Measurements from ENCODE around the gene ARID4B. TPM values are rescaled to one million over a fixed set of nuclear protein-coding genes. Genes with fewer than 3 reads are reported as not detected.
"Not testable (repeated sequence)": the region's sequence is repeated elsewhere in the genome, so short reads cannot be mapped to it uniquely, and the experiment has no call there.

Gene ARID4B
- polyA plus RNA-seq, 3 donors = 45.0 to 51.3 (median 45.1) TPM

DNA sequence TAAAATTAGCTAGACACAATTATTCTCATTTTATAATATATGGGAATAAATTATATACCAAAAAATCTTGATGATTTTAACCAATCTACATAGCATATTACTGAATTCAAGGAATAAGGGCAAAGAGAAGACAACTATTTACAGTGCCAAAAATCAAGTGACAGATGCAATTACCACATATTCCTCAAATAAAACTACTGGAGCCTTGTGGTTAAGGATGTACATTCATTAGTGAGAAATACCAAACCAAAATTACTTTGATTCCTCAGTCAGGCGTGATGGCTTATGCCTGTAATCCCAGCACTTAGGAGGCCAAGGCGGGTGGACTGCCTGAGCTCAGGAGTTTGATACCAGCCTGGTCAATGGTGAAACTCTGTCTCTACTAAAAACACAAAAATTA lies 98.1 kb downstream of the ARID4B start:
- DNase-seq = no peak

DNA sequence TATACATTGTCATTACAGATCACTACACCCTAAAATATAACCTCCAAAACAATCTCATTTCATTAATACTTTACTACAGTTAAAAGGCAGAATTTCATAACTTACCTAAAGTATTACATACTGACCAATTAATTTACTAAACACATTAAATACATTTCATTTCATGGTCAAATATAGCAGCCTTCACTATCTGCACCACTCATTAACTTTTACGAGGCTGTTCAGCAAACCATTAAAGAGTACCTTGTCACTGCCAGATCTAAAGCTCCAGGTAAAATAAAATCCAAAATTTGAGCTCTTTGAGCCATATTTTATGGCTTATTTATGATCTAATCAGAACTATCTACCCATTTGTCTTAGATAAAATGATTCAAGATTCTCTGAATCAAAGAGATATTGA lies 100.6 kb downstream of the ARID4B start:
- DNase-seq = no peak

DNA sequence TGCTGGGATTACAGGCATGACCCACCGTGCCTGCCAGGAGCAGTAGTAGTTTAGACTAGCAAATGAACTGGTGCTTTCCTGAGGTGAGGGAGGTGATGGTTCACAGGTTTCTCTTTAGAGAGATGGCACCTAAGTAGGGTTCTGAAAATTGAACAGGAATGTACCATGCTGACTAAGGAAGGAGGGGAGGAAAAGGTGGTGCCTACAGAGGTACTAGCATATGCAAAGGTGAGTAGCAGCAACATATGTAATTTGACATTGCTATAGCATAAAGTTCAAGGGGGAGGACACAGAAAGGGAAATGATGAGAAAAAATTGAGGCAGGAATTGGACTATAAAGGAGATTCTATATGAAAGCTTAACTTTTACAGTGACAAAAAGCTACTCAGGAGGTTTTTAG lies 101.0 kb downstream of the ARID4B start:
- no peak for DNase-seq

DNA sequence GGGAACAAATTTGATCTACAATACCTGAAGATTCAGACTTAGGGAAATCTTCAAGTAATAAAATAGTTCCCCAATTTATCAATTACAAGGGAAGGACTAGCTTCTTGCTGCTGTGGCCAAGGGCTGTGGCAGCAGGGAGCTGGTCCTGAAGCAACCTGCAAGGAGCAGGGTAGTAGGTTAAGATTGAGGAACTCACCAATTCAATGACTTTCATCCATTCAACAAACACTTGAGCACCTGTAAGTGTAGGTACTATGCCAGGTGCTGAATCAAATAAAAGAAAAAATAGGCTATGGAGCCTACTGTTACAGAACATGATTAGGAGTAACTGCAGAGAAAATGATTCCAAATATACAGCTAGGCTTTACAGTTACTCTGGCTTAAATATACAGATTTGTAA lies 102.7 kb downstream of the ARID4B start:
- DNase-seq = no peak

DNA sequence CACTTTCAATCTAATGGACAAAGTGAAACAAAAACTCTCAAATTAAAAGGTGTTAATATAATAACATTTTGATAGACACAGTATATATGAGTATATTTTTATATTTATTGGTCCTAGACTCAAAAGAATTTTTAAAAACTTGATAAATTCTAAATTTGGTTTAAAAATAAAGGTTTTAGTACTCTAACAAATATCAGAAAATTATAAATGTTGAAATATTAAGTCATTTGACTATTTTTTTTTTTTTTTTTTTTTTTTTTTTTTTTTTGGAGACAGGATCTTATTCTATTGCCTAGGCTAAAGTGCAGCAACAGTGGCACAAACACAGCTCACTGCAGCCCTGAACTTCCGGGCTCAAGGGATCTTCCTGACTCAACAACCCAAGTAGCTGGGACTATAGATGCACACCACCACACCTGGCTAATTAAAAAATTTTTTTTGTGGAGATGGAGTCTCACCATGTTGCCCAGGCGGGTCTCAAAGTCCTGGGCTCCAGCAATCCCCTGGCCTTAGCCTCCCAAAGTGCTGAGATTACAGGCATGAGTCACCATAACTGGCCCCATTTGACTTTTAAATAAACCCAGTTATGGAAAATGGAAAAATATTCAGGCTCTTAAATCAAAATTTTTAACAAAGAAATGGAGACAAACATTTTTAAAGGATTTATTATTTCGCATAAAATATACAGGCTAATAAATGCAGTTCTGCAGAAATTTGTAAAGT lies 106.2 kb downstream of the ARID4B start:
- no peak for DNase-seq

DNA sequence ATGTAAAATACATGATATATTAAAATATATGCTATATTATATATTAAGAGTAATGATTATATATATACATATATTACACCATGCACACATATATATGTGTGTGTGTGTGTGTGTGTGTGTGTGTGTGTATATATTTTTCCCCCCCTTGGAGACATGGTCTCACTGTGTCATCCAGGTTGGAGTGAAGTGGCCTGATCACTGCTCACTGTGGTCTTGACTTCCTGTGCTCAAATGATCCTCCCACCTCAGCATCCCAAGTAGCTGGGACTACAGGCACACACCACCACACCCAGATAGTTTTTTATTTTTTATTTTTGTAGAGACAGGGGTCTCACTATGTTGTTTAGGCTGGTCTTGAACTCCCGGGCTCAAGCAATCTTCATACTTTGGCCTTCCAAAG lies 112.5 kb downstream of the ARID4B start:
- DNase-seq = no peak

DNA sequence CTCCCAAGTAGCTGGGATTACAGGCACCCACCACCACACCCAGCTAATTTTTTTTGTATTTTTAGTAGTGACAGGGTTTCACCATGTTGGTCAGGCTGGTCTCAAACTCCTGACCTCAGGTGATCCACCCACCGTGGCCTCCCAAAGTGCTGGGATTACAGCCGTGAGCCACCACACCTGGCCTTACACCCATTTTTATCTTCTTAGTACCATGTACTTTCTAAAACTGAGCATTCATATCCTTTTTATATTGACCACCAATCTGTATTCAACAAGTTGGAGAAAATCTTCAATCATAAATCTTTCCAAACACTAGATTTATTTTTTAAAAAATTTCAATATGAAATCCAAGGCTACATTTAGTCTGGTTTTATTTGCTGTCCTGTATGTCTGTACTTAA lies 113.0 kb downstream of the ARID4B start:
- not testable (repeated sequence) for DNase-seq

DNA sequence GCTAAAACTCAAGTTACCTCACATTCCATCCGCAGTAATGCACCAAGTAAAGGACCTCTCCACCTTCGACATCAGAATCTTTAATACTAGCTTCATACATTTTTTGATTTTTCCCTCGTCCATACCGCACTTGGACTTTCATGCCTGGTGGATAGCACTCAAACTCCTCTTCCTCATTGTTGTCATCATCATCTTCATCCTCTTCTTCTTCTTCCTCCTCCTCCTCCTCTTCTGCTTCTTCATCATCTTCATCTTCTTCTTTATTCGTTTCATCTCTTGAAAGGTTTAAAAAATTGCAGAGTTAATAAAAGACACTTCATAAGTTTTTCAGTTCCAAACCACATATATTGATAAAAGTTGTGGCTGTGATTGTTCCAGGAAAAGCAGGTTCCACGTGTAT lies 114.2 kb downstream of the ARID4B start:
- no peak for DNase-seq

DNA sequence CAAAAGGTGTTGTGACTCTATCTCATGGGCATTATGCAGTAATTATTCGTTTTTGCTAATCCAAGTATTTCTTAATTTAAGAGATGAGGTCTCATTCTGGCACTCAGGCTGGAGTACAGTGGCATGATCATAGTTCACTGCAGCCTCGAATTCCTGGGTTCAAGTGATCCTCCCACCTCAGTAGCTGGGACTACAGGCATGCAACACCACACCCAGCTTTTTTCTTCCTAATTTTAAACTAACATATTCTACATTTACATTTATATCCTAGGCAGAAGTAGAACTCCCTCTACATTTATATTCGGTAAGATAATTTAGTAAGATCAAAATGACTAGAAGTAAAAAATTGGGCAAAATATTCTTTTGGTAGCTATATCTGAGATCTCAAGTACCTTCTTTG lies 116.5 kb downstream of the ARID4B start:
- DNase-seq = no peak

DNA sequence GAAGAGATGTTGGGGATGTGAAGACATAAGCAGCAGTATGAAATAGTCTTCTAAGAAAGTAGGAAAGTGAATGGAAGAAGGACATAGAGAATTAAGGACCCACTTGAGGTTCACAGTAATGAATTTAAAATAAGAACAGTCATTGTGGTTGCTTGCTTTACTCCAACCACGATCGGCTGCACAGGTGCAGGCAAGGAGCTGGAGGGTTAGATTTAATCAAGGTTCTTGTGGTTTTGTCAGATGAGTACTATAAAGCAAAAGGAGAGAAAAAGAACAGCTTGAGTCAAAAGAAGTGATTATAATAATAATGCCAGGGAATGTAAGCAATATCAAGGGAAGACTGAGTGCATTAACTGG lies 120.8 kb downstream of the ARID4B start:
- DNase-seq = no peak

DNA sequence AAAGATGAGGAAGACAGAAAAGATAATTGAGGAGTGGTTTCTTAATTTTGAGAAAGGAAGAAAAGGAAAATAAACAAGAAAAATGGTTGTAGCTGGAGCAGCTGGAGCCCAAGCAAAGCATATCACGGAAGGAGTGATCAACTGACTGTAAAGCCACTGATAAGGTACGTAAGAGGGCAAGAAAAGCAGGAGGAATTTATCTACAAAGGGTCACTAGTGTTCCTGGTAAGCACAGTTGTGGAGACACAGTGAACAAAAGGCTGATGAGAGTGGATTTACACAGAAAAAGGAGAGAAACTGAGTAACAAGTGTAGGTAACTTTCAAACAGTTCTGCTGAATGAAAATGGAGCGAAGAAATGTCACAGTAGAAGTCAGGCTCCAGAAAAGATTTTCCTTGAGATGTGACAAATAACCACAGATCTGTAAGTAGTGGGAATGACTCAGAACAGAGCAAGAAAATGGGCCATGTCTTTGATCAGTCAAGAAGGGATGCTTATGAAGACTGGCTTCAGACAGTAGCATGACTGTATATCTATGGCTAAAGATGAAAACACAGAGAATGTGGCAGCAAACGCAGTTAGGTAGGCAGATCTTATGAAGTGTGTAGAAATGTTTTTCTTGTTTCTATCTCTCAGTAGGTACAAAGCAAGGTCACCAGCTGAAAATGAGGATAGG lies 121.3 kb downstream of the ARID4B start:
- no peak for DNase-seq

DNA sequence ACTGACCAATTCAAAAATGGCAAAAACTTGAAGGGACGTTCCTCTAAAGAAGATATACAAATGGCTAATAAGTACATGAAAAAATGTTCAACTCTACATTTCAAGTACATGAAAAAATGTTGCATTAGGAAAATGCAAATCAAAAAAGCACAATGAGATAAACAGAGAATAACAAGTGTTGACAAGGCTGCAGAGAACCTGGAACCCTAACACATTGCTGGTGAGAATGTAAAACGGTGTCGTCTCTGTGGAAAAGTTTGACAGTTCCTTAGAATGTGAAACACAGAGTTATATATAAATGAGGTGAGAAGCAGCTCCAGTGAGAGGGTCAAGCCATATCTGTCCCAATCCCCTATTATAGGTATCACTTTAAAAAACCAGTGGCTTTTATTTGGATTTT lies 122.3 kb downstream of the ARID4B start:
- no peak for DNase-seq

DNA sequence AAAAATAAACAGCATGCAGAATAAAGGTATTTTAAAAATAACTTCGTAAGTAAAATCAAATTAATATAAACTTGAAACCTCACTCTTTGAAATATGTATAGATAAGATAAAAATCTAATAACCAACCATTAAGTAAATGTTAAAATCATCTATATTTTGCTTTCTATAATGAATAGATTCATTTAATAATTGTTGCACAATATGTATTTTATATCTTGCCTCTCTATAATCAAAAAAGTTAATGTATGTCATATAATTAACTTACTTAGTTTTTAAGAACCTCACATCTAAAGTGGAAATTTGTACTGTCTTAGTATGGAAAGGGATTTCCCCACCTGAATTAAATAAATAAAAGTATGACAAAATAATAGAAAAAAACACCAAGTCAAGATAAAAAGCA lies 124.6 kb downstream of the ARID4B start:
- DNase-seq = no peak

DNA sequence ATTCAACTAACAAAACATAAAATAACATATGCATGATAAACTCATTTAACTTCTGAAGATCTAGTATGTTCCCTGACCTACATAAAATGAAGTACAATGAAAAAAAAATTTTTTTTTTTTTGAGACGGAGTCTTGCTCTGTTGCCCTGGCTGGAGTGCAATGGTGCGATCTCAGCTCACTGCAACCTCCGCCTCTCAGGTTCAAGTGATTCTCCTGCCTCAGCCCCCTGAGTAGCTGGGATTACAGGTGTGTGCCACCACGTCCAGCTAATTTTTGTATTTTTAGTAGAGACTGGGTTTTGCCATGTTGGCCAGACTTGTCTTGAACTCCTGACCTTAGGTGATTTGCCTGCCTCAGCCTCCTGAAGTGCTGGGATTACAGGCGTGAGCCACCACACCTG lies 125.5 kb downstream of the ARID4B start:
- DNase-seq = not testable (repeated sequence)

DNA sequence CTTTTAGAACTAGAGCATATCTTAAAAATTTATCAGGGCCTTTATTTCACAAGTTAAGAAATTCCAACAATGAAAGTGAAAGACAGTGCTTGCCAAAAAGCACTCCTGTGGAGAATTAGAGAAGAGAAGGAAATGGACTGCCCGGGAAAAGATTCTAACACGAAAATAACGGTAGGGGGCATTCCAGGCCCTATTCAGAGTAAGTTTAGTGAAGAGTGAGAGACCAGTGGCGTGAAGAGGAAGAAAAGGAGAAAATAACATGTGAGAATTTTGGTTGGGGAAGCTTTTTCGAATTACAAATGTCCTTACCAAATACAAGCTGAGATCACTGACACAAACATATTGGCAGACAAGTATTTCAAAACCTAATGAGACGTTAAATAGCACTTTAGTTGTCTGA lies 128.5 kb downstream of the ARID4B start:
- DNase-seq = peak; percentile 10

DNA sequence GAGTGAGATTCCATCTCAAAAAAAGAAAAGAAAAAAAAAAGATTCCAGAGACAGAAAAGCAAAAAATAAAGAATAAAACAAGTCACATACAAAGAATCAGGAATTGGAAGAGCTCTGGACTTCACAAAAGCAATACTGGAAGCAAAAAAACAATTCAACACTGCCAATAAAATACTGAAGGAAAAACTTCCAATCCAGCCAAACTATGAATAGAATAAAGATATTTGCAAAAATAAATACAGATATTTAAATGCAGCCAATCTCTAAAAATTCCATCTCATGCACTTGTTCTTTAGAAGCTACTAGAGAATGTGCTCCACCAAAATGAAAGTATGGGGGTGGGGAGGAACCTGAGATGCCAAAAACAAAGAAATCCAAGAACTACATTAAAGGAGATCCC lies 137.5 kb downstream of the ARID4B start:
- no peak for DNase-seq

DNA sequence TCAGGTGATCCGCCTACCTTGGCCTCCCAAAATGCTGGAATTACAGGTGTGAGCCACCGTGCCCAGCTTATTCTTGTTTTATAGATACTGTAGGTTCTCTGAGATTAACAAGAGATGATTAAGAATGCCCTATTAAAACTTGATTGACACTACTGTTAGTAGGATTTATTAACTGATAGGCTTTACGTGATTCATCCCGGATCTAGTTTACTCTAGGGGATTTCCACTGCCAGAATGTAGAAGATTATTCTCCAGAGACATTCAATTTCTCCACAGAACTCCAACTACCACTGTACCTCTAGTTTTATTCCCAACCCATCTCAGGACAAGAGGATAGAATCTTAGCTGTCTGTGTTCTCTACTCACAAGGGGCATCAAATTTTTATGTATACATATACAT lies 140.7 kb downstream of the ARID4B start:
- no peak for DNase-seq

DNA sequence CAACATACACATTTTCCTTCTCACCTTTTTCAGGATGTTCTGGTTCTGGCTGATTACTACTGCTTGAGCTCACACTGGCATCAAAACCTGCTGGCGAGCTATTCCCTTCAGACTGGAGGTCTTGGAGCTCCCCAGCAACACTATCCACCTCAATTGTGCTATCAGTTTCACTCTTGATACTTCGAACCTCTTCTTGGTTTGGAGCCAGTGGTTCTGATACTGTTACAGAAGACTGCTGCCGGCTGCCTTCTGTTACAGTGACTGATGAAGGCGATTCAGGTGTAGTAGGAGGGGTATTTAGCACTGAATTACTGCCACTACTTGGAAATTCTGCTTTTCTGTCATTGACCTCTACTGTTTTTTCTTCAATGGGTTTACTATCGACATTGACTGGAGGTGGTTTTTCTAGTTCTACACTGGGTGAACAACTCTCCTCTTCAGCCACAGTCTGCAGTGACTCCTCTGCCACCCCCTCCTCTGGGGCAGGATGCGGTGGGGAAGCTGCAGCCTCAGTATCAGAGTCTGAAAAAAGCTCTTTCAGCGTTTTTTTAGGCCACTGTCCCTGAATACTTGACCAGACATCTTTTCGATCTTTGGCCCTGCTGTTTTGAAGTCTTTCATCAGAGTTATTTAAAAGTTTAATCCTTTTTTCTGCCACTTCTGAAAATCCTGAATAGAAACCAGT lies 146.3 kb downstream of the ARID4B start:
- DNase-seq = no peak

DNA sequence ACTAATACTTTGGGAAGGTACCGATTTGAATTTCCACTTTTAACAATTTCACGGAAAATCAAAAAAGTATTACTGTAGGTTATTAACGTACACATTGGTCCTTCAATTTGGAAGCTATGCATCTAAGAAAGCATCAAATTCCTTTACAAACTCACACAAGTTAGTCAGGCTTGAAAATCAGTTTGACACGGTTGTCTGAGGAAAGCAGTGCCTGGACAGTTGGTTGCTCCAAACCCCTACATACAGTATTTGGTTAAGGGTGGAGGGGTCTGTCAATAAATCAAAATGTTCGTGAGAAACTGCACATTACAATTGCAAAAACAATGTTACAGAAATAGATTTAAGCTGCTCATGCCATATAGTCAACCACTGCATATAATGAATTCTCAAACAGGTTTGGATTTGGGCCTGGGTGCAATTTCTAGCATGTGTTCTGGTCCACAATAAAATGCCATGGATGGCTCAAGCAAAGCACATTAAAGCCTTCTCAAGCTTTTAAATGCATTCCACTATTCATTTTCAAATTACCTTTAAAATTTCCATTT lies 147.0 kb downstream of the ARID4B start:
- no peak for DNase-seq

DNA sequence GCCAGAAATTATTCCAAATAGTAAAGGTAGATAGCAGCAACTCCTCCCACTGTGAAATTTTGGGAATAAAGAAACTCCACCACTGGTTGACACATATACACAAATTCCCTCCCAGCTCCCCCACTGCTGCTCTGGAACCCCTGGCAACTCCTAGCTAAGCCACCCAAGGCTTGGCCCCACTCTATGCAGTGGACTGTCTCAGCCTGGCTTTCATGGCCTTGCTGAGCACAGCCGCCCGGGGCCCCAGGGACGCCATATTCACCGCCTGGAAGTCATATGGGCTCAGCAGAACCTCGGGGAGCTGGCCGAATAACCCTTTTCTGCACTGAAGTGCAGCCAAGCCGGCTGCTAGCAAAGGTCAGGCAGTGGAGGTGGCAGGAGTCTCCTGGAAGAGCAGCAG lies 151.5 kb downstream of the ARID4B start:
- DNase-seq = no peak

DNA sequence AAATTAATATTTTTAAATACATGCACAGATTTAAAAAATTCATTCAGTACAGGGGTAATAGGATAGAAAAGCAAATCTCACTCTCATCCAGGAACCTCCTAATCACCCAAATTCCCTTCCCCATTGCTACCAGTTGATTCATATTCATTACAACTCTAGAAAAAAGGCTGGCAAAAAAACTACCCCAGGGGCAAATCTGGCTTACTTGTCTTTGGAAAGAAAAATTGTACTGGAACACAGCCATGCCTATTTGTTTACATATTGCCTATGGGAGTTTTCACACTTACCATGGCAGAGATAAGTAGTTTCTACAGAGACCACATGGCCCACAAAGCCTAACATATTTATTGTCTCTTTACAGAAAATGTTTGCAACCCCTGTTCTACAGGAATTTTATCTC lies 158.0 kb downstream of the ARID4B start:
- DNase-seq = no peak

DNA sequence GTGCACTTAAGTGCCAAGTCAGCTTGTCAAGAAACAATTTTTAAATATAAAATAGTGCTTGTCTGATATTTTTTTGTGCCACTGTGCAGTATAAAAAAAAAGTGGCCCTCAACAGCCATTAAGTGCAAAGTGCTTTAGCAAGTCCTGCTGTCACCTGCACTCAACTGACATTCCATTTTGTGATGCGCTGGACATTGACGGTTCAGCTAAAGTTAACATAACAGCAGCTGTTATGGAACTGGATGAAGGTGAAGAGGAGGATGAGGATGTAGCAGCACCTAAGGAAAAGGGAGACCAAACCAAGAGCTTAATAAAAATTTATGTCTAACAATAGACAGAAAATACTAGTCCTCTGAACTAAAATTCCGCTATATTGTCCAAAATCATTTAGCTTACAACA lies 159.6 kb downstream of the ARID4B start:
- DNase-seq = no peak

DNA sequence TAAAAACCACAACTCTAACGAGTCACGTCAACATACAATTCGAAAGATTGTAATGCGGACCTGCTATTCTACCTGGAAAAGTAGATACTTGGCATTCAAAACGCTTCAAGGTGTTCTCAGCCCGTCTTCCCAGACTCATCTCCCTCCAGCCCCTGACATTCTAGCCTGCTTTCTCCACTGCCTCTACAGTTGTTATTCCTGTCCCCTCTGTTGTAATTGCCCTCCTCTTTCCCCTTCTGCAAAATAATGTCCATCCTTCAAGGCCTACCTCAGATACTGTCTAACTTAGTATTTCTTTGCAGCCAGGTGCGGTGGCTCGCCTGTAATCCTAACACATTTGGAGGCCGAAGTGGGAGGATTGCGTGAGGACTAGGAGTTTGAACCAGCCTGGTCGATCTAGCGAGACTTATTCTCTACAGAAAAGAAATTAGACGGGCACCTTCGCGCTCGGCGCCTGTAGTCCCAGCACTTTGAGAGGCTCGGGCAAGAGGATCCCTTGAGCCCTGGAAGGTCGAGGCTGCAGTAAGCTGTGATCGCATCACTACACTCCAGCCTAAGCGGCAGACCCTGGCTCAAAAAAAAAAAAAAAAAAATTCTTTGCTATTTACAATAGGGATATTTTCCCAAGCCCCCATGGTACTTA lies 166.2 kb downstream of the ARID4B start:
- no peak for DNase-seq

Data from renal pelvis (tissue), 4 donors.